NCI-H1694 (cell line): ENCODE results near the gene HYCC2.
A peak's percentile ranks its signal among the peaks of the same experiment; 100 is the strongest.
"Not testable (repeated sequence)": the region's sequence is repeated elsewhere in the genome, so short reads cannot be mapped to it uniquely, and the experiment has no call there.

Source experiments
- DNase-seq: peaks from one replicate; lab custom pipeline; 2025; lab: John Stamatoyannopoulos, UW

The HYCC2 gene

GRCh38 chr2:201071479-201072200 lies at the start of gene HYCC2, which contains the start of gene NDUFB3:
HYCC2 (minus strand) TSS chr2:201071671; CDS start chr2:201024009, 47,662 bp downstream.
NDUFB3 (plus strand) TSS chr2:201072001; CDS start chr2:201078883, 6,882 bp downstream.
- DNase-seq = peak; percentile 89

GRCh38 chr2:201118961-201119854 lies 47.7 kb upstream of the HYCC2 start:
- DNase-seq = peak; percentile 34

- peak; percentile 75 for DNase-seq
Observed at GRCh38 chr2:201118121-201118960, 46.9 kb upstream of the HYCC2 start.

- DNase-seq = not testable (repeated sequence)
Observed at GRCh38 chr2:201117735-201118094, 46.2 kb upstream of the HYCC2 start.

- peak; percentile 36 for DNase-seq
Observed at GRCh38 chr2:201116959-201117734, 45.7 kb upstream of the HYCC2 start.

- peak; percentile 11 for DNase-seq
Observed at GRCh38 chr2:201116115-201116958, 44.9 kb upstream of the HYCC2 start, which contains the start of gene CFLAR. CFLAR (plus strand) TSS chr2:201116164; CDS start chr2:201129866, 13,702 bp downstream.

- DNase-seq = no peak
Observed at GRCh38 chr2:201114846-201115245, 43.4 kb upstream of the HYCC2 start.

- no peak for DNase-seq
Observed at GRCh38 chr2:201114350-201114749, 42.9 kb upstream of the HYCC2 start.

GRCh38 chr2:201111096-201111495 lies 39.6 kb upstream of the HYCC2 start:
- no peak for DNase-seq

- no peak for DNase-seq
Observed at GRCh38 chr2:201110615-201111014, 39.1 kb upstream of the HYCC2 start.

GRCh38 chr2:201109186-201109585 lies 37.7 kb upstream of the HYCC2 start:
- DNase-seq = no peak

GRCh38 chr2:201108341-201108740 lies 36.9 kb upstream of the HYCC2 start:
- DNase-seq = peak; percentile 39

GRCh38 chr2:201107624-201108023 lies 36.2 kb upstream of the HYCC2 start:
- DNase-seq = no peak

GRCh38 chr2:201105759-201106158 lies 34.3 kb upstream of the HYCC2 start:
- DNase-seq = no peak

GRCh38 chr2:201100497-201100896 lies 29.0 kb upstream of the HYCC2 start:
- no peak for DNase-seq

GRCh38 chr2:201093573-201093972 lies 22.1 kb upstream of the HYCC2 start:
- no peak for DNase-seq

- no peak for DNase-seq
Observed at GRCh38 chr2:201090574-201090973, 19.1 kb upstream of the HYCC2 start.

- DNase-seq = no peak
Observed at GRCh38 chr2:201084863-201085262, 13.4 kb upstream of the HYCC2 start.

- no peak for DNase-seq
Observed at GRCh38 chr2:201074996-201075395, 3.5 kb upstream of the HYCC2 start.

GRCh38 chr2:201073071-201073470 lies 1.6 kb upstream of the HYCC2 start:
- no peak for DNase-seq
